ENCODE measurements around the gene SPACA4. TPM values are rescaled to one million over a fixed set of nuclear protein-coding genes. Genes with fewer than 3 reads are reported as not detected.

Gene SPACA4
- total and polyA plus RNA-seq, 9 of the 15 experiments (the other 6 are each of a cell fraction or from before 2014, with no cell fraction given), result not detected

GRCh38 chr19:48637948-48638830, 31.6 kb downstream of the SPACA4 start (continued):
- TF ChIP-seq REST (IDR thresholded peaks at IDR 0.05; ENCODE audit: borderline replicate concordance), result peak; percentile 54
- TF ChIP-seq REST (CRISPR knock-in tag; IDR thresholded peaks at IDR 0.05; ENCODE audit: low read depth), result no peak
- TF ChIP-seq HCFC1 (IDR thresholded peaks at IDR 0.05; ENCODE audit: low read depth, low read length), result peak; percentile 53
- TF ChIP-seq ZNF165 (CRISPR knock-in tag; IDR thresholded peaks at IDR 0.05; ENCODE audit: borderline replicate concordance), result no peak
- no peak for TF ChIP-seq SRSF9 (IDR thresholded peaks at IDR 0.05; ENCODE audit: borderline replicate concordance, low read depth, low read length)
- no peak for TF ChIP-seq ZNF311 (CRISPR knock-in tag; IDR thresholded peaks at IDR 0.05)
- TF ChIP-seq KLF16 (IDR thresholded peaks at IDR 0.05), result no peak; the same call in 1 of the 2 replicates
- TF ChIP-seq SMAD1 (IDR thresholded peaks at IDR 0.05; ENCODE audit: low read depth, low read length, partially characterized antibody), result peak; percentile 72
- TF ChIP-seq MCM5 (IDR thresholded peaks at IDR 0.05; ENCODE audit: low read depth), result no peak
- TF ChIP-seq ID3 (CRISPR knock-in tag; IDR thresholded peaks at IDR 0.05), result no peak
- TF ChIP-seq ID3 (tag; IDR thresholded peaks at IDR 0.05), result peak; percentile 33; the same call in 1 of the 2 replicates
- peak; percentile 28; the same call in 1 of the 2 replicates for TF ChIP-seq FOXJ2 (tag; IDR thresholded peaks at IDR 0.05)
- TF ChIP-seq ZBED1 (IDR thresholded peaks at IDR 0.05), result no peak
- TF ChIP-seq NBN (IDR thresholded peaks at IDR 0.05; ENCODE audit: low read depth), result peak; percentile 80
- no peak for TF ChIP-seq ZNF444 (CRISPR knock-in tag; IDR thresholded peaks at IDR 0.05)
- TF ChIP-seq ETS2 (tag; IDR thresholded peaks at IDR 0.05; ENCODE audit: borderline replicate concordance, poor library complexity, severe bottlenecking), result no peak
- TF ChIP-seq POLR2H (tag; IDR thresholded peaks at IDR 0.05; ENCODE audit: low read depth), result peak; percentile 43; the same call in 1 of the 2 replicates
- no peak for TF ChIP-seq NFXL1 (CRISPR knock-in tag; IDR thresholded peaks at IDR 0.05)
- no peak for TF ChIP-seq ADNP (tag; IDR thresholded peaks at IDR 0.05)
